Measurements from ENCODE around the gene MAS1L. TPM values are rescaled to one million over a fixed set of nuclear protein-coding genes. Genes with fewer than 3 reads are reported as not detected.

Gene MAS1L
- total RNA-seq, 1 experiment from 2014 or later, result not detected

DNA sequence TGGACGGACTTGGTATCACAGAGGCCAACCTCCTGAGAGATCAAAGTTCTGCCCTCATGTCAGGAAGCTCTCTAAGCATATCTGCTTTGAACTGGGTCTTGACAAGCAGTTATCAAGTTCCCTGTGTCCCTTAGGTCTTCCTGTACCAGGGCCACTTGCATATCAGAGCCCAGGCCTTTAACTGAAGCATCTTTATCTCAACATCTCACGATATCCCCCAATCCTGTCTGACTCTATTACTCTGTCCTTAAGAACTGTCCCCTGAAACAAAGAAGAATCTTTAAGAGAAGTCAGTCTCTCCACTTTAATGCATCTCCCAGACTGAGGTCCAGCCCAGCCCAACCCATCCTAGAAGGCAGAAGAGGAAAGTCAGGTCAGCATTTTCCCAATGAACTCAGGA is 8.2 kb downstream of the MAS1L start:
- H3K27ac ChIP-seq (ENCODE audit: insufficient read length, low read depth, low read length), result no peak overlapping the region
- no peaks in the 10 kb centered on the region for H3K4me1 ChIP-seq (ENCODE audit: insufficient read depth, low read length)
- H2BK20ac ChIP-seq (ENCODE audit: low read depth, low read length, poor library complexity, severe bottlenecking), result no peak overlapping the region
- H3K14ac ChIP-seq (ENCODE audit: insufficient read depth, low read length), result no peak overlapping the region
- H3T11ph ChIP-seq (ENCODE audit: low read length), result no peak overlapping the region
- no peaks in the 10 kb centered on the region for H3K79me1 ChIP-seq (ENCODE audit: insufficient read depth, low read depth, low read length, poor library complexity, severe bottlenecking)
- no peak overlapping the region for H4K5ac ChIP-seq (ENCODE audit: insufficient read length, low read depth, low read length)
- TF ChIP-seq, protein P1, sequence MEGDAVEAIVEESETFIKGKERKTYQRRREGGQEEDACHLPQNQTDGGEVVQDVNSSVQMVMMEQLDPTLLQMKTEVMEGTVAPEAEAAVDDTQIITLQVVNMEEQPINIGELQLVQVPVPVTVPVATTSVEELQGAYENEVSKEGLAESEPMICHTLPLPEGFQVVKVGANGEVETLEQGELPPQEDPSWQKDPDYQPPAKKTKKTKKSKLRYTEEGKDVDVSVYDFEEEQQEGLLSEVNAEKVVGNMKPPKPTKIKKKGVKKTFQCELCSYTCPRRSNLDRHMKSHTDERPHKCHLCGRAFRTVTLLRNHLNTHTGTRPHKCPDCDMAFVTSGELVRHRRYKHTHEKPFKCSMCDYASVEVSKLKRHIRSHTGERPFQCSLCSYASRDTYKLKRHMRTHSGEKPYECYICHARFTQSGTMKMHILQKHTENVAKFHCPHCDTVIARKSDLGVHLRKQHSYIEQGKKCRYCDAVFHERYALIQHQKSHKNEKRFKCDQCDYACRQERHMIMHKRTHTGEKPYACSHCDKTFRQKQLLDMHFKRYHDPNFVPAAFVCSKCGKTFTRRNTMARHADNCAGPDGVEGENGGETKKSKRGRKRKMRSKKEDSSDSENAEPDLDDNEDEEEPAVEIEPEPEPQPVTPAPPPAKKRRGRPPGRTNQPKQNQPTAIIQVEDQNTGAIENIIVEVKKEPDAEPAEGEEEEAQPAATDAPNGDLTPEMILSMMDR (conservative IDR thresholded peaks at IDR 0.05), result no peak
- Mint-ChIP-seq H3K36me3 (ENCODE audit: insufficient read depth in 1 of 3, low read depth in 3 of 3) (peaks cover 0 to 2% (median 0%) of the 10 kb centered on the region in 3 experiments; a peak in 1 of 7 replicates), H3K9me3 (peaks cover 3% of the 10 kb centered on the region in 2 experiments; a peak in 3 of 5 replicates), H3K4me1 (0 out of 4 replicates have a peak, but pooled peaks cover 0 to 2% of the 10 kb centered on the region in 2 experiments), H3K27me3 (ENCODE audit: low read depth) (no peaks in the 10 kb centered on the region; the same call in none of the 2 replicates), H3K4me3 (no peak overlapping the region), H3K27ac (no peak overlapping the region)
- no CpG with 5 or more reads among the region's 2 CpGs for WGBS (ENCODE audit: extremely low coverage, insufficient read length, low lambda C conversion rate)
- H2BK5ac ChIP-seq (ENCODE audit: insufficient read length, low read length), result no peak overlapping the region
- no peaks in the 10 kb centered on the region for H3K79me2 ChIP-seq (ENCODE audit: insufficient read depth, low read length)
- no peak overlapping the region for H3K56ac ChIP-seq (ENCODE audit: insufficient read length, low read depth, low read length)
- H3K4me2 ChIP-seq (ENCODE audit: insufficient read depth, insufficient read length, low read length), result no peak overlapping the region
- no peak overlapping the region for H2AFZ ChIP-seq (ENCODE audit: low read length)
- no peak overlapping the region for H2BK12ac ChIP-seq (ENCODE audit: insufficient read length, low read depth, low read length)
- H3K9me3 ChIP-seq (ENCODE audit: control insufficient read depth, low read depth, low read length), result no peaks in the 10 kb centered on the region
- H3K18ac ChIP-seq (ENCODE audit: insufficient read length, low read depth, low read length), result no peak overlapping the region
- H3K4ac ChIP-seq (ENCODE audit: low read depth, low read length), result no peak overlapping the region
- no peak overlapping the region for H4K8ac ChIP-seq (replicated peaks; ENCODE audit: insufficient read length, low read depth, low read length)
- H2BK120ac ChIP-seq (ENCODE audit: low read depth, low read length, poor library complexity, severe bottlenecking), result no peak overlapping the region
- no peak overlapping the region for H2AK5ac ChIP-seq (ENCODE audit: insufficient read length, low read length)
- H4K91ac ChIP-seq (ENCODE audit: insufficient read length, low read depth, low read length), result no peak overlapping the region
- no peak overlapping the region for H3K23ac ChIP-seq (ENCODE audit: insufficient read length, low read depth, low read length)
- no peaks in the 10 kb centered on the region for H3K27me3 ChIP-seq (ENCODE audit: insufficient read depth, low read length)
- no peak for DNase-seq
- no peaks in the 10 kb centered on the region for H4K20me1 ChIP-seq (ENCODE audit: control insufficient read depth, insufficient read depth, insufficient read length)
- no peak overlapping the region for H2BK15ac ChIP-seq (ENCODE audit: low read depth, low read length)
- no peak overlapping the region for H3K9ac ChIP-seq (ENCODE audit: extremely low read depth, insufficient read length, low read length)
- H3K23me2 ChIP-seq (ENCODE audit: insufficient read length, low read depth, low read length, poor library complexity, severe bottlenecking), result no peaks in the 10 kb centered on the region
